NOMO-1 treated with DMSO at 0.1 percent for 48 hours (cell line): Measurements from ENCODE around the gene GNS.
A peak's percentile ranks its signal among the peaks of the same experiment; 100 is the strongest.
"Not testable (repeated sequence)": the region's sequence is repeated elsewhere in the genome, so short reads cannot be mapped to it uniquely, and the experiment has no call there.

ENCODE experiments used
- DNase-seq: peaks from one replicate; lab custom pipeline; 2025; ENCODE audit not compliant: unreplicated experiment; lab: John Stamatoyannopoulos, UW

GNS gene

DNA sequence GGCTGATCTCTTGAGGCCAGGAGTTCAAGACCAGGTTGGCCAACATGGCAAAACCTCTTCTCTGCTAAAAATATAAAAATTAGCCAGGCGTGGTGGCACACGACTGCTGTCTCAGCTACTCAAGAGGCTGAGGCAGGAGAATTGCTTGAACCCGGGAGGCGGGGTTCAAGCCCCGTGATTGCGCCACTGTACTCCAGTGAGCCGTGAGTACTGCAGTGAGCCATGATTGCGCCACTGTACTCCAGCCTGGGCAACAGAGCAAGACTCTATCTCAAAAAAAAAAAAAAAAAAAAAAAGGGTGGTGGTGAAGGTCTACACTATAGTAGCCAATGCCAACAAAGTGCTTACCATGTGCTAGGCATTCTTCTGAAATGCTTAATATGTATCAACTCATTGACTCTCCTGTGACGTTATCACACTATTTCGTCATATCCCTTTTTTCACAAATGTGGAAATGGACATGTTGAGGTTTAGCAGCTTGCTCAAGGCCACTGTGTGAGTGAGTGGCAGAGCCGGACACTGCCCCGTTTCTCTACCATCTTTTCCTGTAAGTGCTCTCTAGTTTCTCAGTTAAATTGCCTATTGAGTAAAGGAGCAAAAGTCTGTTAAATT lies 59.6 kb downstream of the GNS start:
- DNase-seq, result peak; percentile 68

DNA sequence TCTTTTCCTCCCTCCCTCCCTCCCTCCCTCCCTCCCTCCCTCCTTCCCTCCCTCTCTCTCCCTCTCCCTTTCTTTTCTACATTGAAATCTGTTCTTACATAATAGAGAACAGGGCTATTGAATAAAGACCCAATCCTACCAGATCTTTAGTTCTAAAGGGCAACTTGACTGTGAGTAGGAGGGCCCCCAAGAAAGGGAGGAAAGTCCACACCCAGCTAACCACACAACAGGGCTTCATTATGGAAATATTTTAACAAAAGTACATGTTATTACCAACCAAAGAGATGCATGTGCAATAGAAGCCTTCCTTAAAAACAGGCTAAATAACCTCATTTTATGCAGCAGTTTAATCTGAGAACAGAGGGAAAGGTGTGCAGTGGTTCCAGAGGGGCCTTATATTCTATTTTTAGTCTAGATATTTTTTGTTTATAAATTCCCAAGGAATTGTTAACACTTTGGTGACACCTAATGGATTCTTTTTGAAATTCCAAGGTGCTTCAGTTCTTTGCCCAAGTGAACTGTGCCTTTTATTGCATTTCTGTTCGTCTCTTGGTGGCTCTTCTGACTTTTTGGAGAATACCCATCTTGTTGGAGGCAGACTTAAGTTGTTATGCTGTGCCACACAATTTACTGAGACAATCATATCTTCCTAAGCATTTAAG lies 63.0 kb downstream of the GNS start:
- peak; percentile 23 for DNase-seq

DNA sequence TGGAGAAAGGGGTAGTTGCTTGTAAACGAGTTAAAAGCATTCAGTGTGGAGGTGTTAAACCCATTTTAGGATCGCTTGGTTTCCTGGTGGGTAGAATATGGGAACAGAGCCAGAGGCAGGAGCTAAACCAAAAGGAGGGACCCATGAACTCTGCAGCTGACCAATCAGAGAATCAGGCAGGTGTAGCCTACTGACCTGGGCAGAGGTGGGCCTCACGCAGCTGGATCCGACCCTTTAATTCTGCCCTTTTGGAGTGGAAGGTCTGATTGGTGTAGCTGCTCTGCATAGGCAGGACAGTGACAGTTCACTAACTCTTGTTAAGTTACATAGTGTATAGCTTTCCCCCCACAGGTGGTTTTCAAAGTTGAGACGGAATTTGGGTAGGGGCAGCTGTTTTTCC lies 63.7 kb downstream of the GNS start:
- no peak for DNase-seq

DNA sequence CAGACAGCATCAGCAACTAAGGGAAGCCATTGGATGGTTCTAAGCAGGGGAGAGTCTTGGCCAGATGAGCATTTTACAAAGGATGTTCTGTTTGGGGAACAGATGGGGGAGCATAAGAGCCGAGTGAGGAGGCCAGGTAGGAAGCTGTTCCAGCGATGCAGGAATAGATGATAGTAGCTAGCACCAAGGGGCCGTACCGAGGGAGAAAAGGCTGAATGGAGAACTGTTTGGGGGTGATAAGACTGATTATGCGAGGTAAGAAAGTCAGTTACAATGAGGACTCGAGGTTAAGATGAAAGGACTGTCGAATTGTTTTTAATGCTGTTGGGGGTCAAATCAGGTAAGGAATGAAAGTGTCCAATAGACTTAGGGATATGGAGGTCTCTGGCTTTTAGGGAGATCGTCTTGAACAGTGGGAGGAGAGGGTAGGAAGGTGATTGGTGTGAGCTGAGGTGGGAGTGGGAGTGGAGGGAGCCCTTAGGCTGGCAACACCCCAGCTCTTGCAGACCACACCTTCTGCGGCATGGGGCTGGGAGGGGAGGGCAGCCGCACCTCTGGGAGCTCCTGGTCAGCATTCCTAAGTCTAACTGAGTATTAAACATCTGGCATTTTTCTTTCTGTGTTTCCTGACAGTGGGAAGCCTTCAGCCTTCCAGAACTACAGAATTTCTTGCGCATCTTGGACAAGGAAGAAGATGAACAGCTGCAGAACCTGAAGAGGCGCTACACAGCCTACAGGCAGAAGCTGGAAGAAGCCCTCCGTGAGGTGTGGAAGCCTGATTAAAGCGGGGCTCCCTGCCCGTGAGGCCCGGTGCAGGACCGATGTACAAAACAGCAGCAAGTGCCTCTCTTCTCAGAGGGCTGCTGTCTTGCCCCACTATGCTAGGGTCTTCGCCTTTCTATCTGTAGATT lies 64.8 kb downstream of the GNS start:
- DNase-seq, result no peak

DNA sequence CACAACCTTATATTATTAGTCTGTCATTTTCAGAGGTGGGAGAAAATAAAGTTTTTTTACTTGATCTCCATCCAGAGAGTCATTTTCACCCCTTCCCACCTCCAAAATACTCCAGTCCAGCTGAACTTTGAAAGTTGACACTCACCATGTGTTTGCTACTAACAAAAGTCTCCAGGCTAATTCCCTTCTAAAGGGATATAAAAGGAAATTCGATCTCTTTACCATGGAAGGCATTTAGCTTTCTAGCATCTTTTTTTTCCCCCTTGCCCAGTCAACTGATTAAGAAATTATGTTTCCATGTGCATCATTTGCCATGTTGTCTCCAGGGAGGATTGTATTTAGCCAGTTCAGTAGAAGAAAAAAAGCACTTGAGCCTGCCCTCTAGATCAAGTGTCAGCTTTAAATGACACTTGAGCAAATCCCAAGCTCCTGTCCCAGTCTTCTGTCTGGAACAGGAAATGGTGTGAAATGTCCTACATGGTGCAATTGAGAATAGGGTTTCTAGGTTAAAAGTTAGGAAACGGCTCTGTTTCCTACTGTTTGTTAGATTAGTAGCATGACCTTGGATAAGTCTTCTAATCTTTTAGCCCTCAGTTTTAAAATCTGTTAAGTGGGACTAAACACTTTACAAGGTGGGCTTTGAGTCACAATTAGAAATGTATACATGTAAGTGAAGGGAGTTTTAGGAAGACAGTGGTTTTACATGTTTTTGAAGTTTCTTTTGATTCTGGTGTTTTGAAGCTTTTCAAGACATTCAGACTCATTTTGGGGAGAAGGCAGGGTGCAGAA lies 67.2 kb downstream of the GNS start:
- DNase-seq, result no peak

DNA sequence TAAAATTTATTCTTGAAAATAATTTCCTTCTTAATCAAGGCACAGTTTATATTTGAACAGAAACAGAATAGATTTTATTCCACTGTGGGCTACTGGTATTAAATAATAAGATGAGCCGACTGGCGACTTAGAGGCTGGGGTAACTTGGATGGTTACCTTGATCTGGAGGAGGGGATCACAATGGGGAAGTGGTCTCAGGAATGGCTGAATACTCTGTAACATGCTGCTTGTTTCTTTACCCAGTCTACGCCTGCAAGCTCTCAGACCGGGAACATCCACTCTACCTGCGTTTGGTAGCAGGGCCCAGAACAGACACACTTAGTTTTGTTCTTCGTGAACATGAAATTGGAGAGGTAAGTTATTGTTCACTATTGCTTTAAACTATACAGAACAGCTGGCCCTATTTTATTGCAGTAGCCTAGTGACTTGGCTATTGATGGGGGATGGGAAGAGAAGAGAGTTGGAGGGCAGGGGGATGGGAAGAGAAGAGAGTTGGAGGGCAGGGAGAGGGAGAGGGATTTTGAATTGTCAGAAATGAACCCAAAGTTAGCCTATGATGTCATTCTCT lies 67.9 kb downstream of the GNS start:
- no peak for DNase-seq

DNA sequence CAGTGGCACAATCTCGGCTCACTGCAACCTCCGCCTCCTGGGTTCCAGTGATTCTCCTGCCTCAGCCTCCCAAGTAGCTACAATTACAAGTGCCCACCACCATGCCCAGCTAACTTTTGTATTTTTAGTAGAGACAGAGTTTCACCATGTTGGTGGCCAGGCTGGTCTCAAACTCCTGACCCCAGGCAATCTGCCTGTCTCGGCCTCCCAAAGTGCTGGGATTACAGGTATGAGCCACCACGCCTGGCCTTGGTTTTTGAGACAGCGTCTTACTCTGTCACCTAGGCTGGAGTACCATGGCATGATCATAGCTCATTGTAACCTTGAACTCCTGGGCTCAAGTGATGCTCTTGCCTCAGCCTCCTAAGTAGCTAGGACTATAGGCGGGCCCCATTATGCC lies 69.0 kb downstream of the GNS start:
- DNase-seq, result not testable (repeated sequence)

DNA sequence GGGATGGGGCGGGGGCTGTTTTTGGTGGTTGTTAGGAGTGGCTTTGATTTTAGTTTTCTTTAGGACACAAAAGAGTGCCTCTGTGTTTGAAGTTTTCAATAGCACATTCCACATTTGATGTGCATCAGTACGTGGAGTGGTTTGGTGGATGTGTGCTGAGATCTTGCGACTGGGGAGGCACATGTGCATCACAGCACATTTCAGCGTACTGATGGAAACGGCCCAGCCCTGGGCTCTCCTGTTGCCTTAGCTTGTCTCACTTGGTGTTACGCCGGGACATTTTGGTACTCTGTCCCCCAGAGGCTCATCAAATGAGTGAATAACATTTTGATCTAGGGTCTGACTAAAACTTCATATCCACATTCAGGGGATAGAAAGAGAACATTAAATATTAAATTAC lies 70.5 kb downstream of the GNS start:
- DNase-seq, result no peak

DNA sequence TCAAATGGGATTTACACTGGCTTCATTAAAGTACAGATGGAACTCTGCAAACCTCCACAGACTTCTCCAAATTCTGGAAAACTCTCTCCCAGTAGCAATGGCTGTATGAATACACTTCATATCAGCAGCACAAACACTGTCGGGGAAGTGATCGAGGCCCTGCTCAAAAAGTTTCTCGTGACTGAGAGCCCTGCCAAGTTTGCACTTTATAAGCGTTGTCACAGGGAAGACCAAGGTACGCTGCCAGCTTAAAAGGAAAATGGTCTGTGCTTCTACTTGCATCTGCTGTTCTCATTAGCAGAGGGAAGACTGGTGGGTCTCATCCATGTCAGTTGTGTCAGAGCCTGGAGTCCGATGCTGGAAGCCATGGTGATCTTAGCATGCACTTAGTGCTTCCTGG lies 71.0 kb downstream of the GNS start:
- DNase-seq, result no peak

DNA sequence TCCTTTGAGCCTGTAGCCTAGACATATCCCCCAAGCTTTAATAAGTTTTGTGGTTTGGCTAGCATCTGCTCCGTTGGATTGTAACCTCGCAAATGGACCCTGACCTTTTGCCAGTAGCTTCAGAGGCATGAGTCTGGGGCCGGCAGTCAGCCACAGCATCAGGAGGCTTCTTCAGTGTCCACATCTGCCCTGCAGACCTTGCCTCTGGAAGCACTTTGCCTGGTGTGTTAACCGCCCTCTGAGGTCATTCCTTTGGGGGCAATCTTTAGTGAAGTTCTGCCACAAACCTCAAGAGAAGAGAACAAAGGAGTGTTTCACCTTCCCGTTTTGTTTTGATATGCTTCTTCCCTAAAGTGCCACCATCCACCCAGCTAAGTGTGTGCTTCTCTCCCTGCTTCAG lies 71.4 kb downstream of the GNS start:
- DNase-seq, result peak; percentile 23

DNA sequence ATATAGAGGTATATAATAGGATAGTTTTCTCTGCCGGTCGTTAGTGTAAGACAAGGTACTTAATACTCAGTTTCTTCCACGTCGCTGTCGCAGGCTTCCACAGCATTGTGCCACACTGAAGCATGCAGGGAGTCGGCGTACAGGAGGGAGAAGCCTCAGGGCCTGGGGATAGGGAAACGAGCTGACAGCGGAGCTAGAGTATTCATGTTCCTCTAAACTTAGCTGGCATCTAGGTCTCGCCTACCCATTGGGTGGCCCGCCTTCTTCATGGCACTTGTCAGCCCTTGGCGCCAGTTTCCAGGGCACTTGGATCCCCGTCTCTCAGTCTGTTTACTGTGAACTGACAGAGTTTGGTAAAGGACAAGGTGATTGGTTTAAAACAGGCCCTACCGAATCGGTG lies 73.6 kb downstream of the GNS start:
- DNase-seq, result no peak

DNA sequence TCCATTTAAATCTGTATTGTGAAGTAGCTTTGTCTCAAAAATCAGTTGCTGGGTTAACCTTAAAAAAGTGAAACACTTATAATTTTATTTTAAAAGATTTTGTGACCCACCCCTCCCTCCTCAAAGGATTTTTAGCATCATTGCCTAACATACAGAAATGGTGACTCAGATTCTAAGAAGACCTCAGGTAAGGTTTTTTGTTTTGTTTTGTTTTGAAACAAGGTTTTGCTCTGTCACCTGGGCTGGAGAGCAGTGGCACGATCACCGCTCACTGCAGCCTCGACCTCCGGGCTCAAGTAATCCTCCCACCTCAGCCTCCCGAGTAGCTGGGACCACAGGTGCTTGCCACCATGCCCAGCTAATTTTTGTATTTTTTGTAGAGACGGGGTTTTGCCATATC lies 74.2 kb downstream of the GNS start:
- no peak for DNase-seq

DNA sequence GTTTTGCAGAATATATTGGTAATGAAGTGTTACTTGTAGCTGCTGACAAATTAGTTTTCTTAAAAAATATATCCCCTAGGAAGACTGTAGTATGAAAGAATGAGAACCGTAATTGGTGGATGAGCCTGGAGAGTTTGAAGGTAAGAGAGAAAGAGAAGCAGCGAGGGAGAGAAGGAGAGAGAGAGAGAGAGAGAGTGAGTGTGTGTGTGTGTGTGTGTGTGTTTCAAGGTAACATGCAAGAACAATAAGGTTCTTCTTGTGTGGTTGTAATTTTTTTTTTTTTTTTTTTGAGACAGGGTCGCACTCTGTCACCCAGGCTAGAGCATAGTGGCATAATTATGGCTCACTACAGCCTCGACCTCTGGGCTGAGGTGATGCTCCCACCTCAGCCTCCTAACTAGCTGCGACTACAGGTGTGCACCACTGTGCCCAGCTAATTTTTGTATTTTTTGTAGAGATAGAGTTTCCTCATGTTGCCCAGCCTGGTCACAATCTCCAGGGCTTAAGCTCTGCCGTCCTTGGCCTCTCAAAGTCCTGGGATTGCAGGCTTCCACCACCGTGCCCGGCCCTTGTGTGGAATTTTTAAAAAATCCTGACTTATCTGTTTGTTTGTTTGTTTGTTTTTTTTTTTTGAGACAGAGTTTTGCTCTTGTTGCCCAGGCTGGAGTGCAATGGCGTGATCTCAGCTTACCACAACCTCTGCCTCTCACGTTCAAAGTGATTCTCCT lies 75.2 kb downstream of the GNS start:
- no peak for DNase-seq

DNA sequence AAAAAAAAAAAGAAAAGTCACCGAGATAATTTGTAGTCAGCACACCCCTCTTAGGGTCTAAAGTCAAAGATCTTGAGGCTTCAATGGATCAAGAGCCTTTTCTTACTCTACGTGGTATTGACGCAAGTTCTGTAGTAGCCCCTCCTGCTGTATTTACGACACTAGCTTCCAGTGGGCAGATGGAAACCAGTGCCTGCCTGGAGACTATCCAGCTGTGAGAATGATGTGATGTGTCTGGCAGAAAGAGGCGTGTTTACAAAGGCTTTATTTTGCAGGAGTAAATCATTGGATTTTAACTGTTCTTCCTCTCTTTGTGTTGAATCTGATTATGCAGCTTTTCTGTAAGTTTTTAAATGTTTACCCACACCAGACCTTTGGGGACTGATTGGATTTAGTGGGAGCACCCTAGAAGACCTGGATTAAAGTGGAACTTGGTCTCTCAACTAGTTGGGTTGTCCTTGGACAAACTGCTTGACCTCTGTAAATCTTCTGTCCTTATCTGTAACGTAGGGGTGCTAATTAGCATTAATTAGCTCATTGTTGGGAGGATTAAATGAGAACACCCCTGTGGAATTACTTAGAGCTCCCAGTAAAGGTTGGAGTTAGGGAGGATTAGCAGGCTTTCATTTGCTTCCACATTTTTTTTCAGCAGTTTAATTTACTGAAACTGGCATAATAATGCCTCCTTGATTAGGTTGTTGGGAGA lies 76.5 kb downstream of the GNS start:
- DNase-seq, result no peak

DNA sequence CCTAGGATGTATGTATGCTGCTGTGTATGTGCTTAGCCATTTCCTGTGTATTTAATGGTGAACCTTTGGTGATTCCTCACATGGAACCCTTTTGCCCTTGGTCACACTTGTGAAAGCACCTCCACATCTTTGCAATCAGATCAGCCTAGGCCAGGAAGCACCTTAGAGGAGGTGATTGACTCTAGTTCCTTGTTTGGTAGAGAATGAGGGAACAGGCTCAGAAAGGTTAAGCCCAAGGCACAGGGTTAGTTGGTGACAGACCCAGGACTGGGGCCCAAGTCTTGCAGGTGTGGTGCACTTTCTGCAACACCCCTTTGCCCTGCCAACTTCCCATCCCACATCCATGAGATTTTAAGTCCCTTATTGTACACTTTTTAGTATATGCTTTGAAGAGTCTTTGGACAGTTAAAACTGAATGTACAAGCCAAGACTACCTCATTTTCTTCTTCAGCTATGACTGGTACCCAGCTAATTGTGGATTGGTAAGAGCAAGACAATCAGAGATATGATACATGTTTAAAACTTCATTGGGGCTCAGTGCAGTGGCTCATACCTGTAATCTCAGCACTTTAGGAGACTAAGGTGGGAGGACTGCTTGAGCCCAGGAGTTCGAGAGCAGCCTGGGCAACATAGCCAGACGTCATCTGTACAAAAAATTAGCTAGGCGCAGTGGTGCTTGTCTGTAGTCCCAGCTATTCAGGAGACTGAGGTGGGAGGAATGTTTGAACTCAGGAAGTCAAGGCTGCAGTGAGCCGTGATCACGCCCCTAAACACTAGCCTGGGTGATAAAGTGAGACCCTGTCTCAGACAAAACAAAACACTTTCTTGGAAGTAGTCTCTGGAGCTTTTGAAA lies 77.8 kb downstream of the GNS start:
- no peak for DNase-seq

DNA sequence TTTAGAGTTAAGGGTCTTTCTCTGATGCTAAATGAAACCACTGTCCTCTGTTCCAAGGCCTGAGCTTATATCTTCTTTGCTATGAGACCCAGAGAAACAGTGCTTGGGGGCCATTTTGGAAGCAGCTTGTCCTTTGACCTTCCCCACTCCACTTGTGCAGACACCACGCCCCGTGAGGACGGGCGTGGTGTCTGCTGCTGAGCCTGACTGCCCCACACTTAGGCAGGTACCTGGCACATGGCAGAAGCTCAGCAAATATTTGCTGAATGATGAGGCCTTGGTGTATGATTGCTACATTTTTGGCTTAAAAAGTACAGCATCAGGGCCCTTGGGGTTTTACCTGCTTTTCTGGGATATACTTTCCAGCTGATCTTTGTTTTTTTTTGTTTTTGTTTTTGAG lies 79.0 kb downstream of the GNS start:
- no peak for DNase-seq

DNA sequence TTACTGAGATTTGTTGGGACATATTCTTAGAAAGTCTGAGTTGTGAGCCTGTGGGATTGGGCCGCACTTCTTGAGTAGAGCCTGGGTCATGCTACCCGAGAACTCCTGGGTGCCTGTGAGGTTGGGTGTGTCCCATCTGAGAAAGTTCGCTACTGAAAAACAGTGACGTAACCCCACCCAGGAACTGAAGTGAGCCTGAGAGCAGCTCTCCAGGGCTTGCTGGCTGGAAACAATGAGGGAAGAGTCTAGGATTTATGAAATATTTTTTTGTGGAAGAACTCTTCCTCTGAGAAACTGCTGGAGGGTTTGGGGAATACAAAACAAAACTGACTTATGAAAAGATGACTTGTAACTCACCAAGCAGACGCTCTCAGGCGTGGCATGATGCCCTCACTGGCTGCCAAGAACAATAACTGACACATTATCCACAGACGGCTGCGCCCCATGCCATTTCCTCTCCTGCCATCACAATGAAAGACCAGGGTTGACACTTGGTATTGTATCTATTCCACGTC lies 79.7 kb downstream of the GNS start:
- DNase-seq, result no peak

DNA sequence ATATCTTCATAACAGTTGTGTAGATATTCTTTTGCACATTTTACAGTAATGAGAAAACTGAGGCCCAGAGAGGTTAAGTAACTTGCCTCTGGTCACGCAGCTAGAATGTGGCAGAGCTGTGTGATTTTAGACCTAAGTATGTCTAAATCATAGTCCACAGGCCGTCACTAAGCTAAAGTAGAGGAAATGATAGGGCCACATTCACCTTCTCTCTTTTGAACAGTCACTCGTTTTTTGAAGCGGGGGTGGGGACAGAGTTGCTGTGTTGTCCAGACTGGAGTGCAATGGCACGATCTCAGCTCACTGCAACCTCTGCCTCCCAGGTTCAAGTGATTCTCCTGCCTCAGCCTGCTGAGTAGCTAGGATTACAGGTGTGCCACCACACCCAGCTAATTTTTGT lies 80.4 kb downstream of the GNS start:
- DNase-seq, result no peak

DNA sequence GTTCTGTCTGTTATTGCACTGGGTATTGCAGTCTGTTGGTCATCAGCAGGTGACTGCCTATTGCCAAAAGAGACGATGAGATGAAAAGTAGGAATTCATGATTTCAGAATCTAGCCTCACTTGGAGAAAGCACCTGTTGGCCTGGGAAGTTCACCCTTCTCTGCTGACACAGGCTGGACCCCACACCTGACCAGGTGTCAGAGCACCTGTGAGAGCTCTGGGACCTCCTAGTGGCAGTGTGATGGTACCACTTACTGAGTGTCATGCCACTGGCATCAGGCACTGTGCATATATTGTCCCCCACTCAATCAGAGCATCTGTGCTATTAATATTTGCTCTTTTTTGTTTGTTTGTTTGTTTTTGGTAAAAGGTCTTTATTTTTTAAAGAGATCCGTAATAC lies 81.0 kb downstream of the GNS start:
- no peak for DNase-seq
